ENCODE data around the gene ATP10B.

DNA sequence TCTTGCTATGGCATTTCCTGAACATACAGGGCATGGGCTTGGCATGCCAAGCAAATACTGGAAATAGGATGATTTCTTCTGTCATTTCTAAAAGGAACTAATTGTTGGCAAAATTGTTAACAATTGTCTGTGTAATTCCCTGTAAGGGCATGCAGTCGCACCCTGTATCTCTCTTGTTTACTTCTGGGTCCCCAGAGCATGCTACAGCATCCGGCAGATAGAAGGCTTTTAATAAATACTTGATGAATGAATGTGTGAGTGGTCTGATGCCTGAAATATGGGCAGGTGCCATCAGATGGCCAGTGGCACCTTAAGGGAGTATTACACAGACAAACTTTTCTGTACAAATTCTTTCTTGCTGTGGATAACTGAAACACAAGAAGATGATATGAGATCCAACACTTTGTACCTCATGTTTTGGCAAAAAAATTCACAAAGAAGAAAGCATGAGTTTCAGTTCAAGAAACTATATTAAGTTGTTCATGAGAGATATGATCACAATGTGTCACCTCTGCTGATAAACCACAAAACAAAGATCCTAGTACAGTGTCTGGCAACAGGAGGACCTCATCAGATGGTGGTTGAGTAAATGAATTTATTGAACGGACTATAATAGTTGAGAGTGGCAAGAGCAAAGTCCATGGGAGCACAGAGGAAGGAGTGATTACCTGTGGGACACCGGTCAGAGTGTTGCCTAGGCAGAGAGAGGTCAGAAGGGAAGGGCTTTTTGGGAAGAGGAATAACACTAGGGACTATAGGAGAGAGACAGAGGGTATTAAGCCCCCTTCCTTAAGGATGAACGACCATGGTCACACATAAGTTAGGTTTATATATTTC is 194.2 kb downstream of the ATP10B start:
- TF ChIP-seq, protein P1, sequence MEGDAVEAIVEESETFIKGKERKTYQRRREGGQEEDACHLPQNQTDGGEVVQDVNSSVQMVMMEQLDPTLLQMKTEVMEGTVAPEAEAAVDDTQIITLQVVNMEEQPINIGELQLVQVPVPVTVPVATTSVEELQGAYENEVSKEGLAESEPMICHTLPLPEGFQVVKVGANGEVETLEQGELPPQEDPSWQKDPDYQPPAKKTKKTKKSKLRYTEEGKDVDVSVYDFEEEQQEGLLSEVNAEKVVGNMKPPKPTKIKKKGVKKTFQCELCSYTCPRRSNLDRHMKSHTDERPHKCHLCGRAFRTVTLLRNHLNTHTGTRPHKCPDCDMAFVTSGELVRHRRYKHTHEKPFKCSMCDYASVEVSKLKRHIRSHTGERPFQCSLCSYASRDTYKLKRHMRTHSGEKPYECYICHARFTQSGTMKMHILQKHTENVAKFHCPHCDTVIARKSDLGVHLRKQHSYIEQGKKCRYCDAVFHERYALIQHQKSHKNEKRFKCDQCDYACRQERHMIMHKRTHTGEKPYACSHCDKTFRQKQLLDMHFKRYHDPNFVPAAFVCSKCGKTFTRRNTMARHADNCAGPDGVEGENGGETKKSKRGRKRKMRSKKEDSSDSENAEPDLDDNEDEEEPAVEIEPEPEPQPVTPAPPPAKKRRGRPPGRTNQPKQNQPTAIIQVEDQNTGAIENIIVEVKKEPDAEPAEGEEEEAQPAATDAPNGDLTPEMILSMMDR (IDR thresholded peaks at IDR 0.05; ENCODE audit: insufficient read depth, low read length, poor library complexity, severe bottlenecking), result no peak
- no peak for TF ChIP-seq EZH2phosphoT487 (conservative IDR thresholded peaks at IDR 0.05; ENCODE audit: low read length)
